ENCODE results near the gene CPE. TPM values are rescaled to one million over a fixed set of nuclear protein-coding genes. Genes with fewer than 3 reads are reported as not detected.
A peak's percentile ranks its signal among the peaks of the same experiment; 100 is the strongest.

Gene CPE
- total and polyA plus RNA-seq, 8 donors = 22.9 to 547 (median 104) TPM

DNA sequence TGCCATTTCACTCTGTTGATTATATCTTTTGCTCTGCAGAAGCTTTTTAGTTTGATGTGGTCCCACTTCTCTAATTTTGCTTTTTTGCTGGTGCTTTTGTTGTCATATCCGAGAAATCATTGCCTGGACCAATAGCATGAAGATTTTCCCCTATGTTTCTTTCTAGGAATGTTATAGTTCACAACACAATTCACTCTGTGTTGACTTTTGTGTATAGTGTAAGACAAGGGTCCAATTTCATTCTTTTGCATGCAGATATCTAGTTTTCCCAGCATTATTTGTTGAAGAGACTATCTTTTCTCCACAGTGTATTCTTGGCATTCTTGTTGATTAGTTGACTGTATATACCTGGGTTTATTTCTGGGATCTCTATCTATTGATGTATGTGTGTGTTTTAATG lies 8.3 kb upstream of the CPE start:
- no peaks in the 10 kb centered on the region for H3K27me3 ChIP-seq
- no peak overlapping the region for H3K4me3 ChIP-seq
- no peak overlapping the region for H3K27ac ChIP-seq
- 74 to 91% methylated on average over 1 of the region's 1 CpG for WGBS, 2 donors
- no peaks in the 10 kb centered on the region for H3K4me1 ChIP-seq
- H3K36me3 ChIP-seq = no peaks in the 10 kb centered on the region
- intact Hi-C loops (cut with DNase I) = no loop called here
- ATAC-seq (no peak), FAIRE-seq (no peak), DNase-seq (no peak)
- TF ChIP-seq CTCF (IDR thresholded peaks at IDR 0.05) = no peak
- no peaks in the 10 kb centered on the region for H3K9me3 ChIP-seq

DNA sequence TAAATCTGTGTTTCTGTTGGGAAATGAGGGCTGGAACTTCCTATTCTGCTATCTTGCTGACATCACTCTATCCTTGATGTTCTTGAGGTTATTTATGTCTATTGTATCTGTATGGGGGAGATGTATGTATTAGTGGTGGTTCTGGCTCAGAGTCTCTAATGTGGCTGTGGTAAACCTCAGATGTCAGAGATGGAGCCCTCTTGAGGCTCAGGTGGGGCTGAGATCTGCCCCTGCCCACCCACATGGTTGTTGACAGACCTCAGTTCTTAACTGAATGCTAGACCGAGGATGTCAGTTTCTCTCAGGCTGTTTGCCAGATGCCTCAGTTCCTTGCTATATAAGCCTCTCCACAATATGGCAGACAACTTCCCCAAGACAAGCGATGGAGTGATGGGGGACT lies 3.3 kb upstream of the CPE start:
- H3K9me3 ChIP-seq = no peaks in the 10 kb centered on the region
- no peaks in the 10 kb centered on the region for H3K36me3 ChIP-seq
- no peak overlapping the region for H3K27ac ChIP-seq
- H3K4me3 ChIP-seq = no peak overlapping the region
- peaks cover 0 to 5% (median 0%) of the 10 kb centered on the region in 3 donors for H3K4me1 ChIP-seq
- 82 to 84% methylated on average over 2 of the region's 2 CpGs for WGBS, 2 donors
- FAIRE-seq (no peak), ATAC-seq (no peak), DNase-seq (no peak)
- intact Hi-C loops (cut with DNase I) = no loop called here
- H3K27me3 ChIP-seq = no peaks in the 10 kb centered on the region
- TF ChIP-seq CTCF (IDR thresholded peaks at IDR 0.05) = no peak

DNA sequence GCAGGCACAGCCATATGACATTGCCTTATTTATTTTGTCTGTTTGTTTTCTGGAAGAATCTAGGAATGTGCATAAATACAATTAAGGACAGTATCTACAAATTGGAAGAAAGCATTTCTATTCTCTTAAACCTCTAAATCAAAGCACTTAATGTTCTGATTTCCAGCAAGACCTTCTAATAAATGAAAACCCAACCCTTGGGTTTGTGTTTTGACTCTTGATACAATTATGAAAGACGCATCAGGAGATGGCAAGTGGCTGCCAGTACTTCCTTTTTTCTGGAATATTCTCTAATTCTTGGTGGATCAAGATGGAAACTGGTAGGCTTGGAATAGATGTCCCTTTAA lies 437 bp upstream of the CPE start:
- no peak for FAIRE-seq
- H3K4me3 ChIP-seq = peak overlapping the region; percentile 32 to 67 (median 51)
- 37 to 44% methylated on average over 1 of the region's 1 CpG for WGBS, 2 donors
- no peak for DNase-seq
- H3K4me1 ChIP-seq = peaks cover 0 to 12% (median 0%) of the 10 kb centered on the region in 3 donors
- intact Hi-C loops (cut with DNase I) = no loop called here
- no peaks in the 10 kb centered on the region for H3K27me3 ChIP-seq
- H3K9me3 ChIP-seq = no peaks in the 10 kb centered on the region
- no peaks in the 10 kb centered on the region for H3K36me3 ChIP-seq
- peak overlapping the region; percentile 14 to 83 (median 58) for H3K27ac ChIP-seq
- no peak for TF ChIP-seq CTCF (IDR thresholded peaks at IDR 0.05)
- ATAC-seq = no peak

- Histone ChIP-seq H3K9me3 (no peaks in the 10 kb centered on the region), H3K4me1 (peaks cover 0 to 12% (median 0%) of the 10 kb centered on the region in 3 donors), H3K4me3 (peak overlapping the region in 3 of 4 donors; percentile 47 to 67 (median 55)), H3K36me3 (no peaks in the 10 kb centered on the region), H3K27ac (peak overlapping the region in 2 of 4 donors; percentile 62 to 83), H3K27me3 (no peaks in the 10 kb centered on the region)
- intact Hi-C loops (cut with DNase I) = no loop called here
- FAIRE-seq = no peak
- whole genome bisulfite sequencing, 2 donors = 42 to 54% methylated on average over 11 of the region's 11 CpGs
- TF ChIP-seq CTCF (IDR thresholded peaks at IDR 0.05) = no peak
- peak in 2 of 6 donors; percentile 5 to 23 for DNase-seq
- peak in 2 of 4 donors; percentile 11 for ATAC-seq
Observed at GRCh38 chr4:165379678-165380064, 863 bp downstream of the CPE start.

GRCh38 chr4:165380805-165381204 lies 2.0 kb downstream of the CPE start:
- no peaks in the 10 kb centered on the region for H3K36me3 ChIP-seq
- TF ChIP-seq CTCF (IDR thresholded peaks at IDR 0.05) = no peak
- ATAC-seq (no peak), FAIRE-seq (no peak), DNase-seq (no peak)
- H3K27ac ChIP-seq = peak overlapping the region in 1 of 4 donors; percentile 14
- H3K4me1 ChIP-seq = peaks cover 0 to 12% (median 0%) of the 10 kb centered on the region in 3 donors
- no peaks in the 10 kb centered on the region for H3K9me3 ChIP-seq
- no peaks in the 10 kb centered on the region for H3K27me3 ChIP-seq
- WGBS, 2 donors = 13 to 18% methylated on average over 1 of the region's 1 CpG
- intact Hi-C loops (cut with DNase I) = no loop called here
- H3K4me3 ChIP-seq = peak overlapping the region in 1 of 4 donors; percentile 67

All from pancreas (tissue), 10 donors.